K562 (cell line): ENCODE data around the gene GPX7. TPM values are rescaled to one million over a fixed set of nuclear protein-coding genes. Genes with fewer than 3 reads are reported as not detected.

Experiments
- ATAC-seq: fragments of 200-7000 bp; cut with Tn5 transposase; 3 replicates; pipeline ENCODE4 v1.9.1; 2020; ENCODE audit warnings: moderate library complexity
- BruUV-seq: library from RNA; stranded (reverse); fragments of 400-500 nt; replicated peaks from 2 replicates; lab custom pipeline; 2021; lab: Mats Ljungman, UMichigan
- CTCF ChIA-PET: fragments of 300-600 bp; formaldehyde crosslinking; extraction: SDS; loops from one replicate; lab custom pipeline; 2021; ENCODE audit warnings: low intra/inter-chr PET ratio; lab: Yijun Ruan, JAX
- POLR2A ChIA-PET: fragments of 300-600, 350-650 bp; sonication (Branson Sonifier 250); formaldehyde crosslinking; extraction: SDS; loops from one replicate; lab custom pipeline; 2021; ENCODE audit warnings: antibody characterized with exemption, inconsistent platforms; lab: Yijun Ruan, JAX
- DNase-seq, 4 experiments: peaks; one replicate each; pipeline versions ENCODE4 v3.0.0 to v3.0.0-alpha.2; 2011 to 2018; ENCODE audit warnings: low spot score in 3 of 4, mixed read lengths in 3 of 4; ENCODE audit errors: extremely low read depth in 1 of 4
- FAIRE-seq: peaks from 2 replicates; lab custom pipeline; 2011; peaks lifted over from hg19 to GRCh38; lab: Jason Lieb, UNC
- H2AFZ ChIP-seq: 2 replicates; pipeline ENCODE4 v1.6.0; 2011; ENCODE audit warnings: low read depth, low read length, control low read depth, inconsistent platforms
- H3K27ac ChIP-seq: fragments of 200-600 bp; 3 replicates; pipeline ENCODE4 v1.8.0; 2011; ENCODE audit warnings: low read depth, mild to moderate bottlenecking, control low read depth, inconsistent platforms, low read length, moderate library complexity, mixed read lengths; ENCODE audit errors: extremely low read depth
- H3K27me3 ChIP-seq, 2 experiments: fragments of 300-600 bp in 1 of 2; 2 replicates in 1 of 2; 3 replicates in 1 of 2; pipeline versions ENCODE4 v1.6.0 to v1.8.0; 2011; ENCODE audit warnings: inconsistent platforms in 2 of 2, low read length in 2 of 2, mild to moderate bottlenecking in 1 of 2, mixed read lengths in 1 of 2, moderate library complexity in 1 of 2; ENCODE audit not compliant: control insufficient read depth in 2 of 2, insufficient read depth in 2 of 2
- H3K36me3 ChIP-seq: fragments of 300-600 bp; 3 replicates; pipeline ENCODE4 v1.8.0; 2011; ENCODE audit warnings: mild to moderate bottlenecking, low read length, inconsistent platforms; ENCODE audit not compliant: control insufficient read depth, insufficient read depth
- H3K4me1 ChIP-seq, 2 experiments: fragments of 200-600 bp in 1 of 2; replicated peaks in 1 of 2; 2 replicates in 1 of 2; 3 replicates in 1 of 2; pipeline versions ENCODE4 v1.5.1 to v1.8.0; 2011; ENCODE audit warnings: inconsistent platforms in 2 of 2, low read length in 2 of 2, mild to moderate bottlenecking in 1 of 2, mixed read lengths in 1 of 2, moderate library complexity in 1 of 2; ENCODE audit not compliant: control insufficient read depth in 2 of 2, insufficient read depth in 2 of 2
- H3K4me2 ChIP-seq: 2 replicates; pipeline ENCODE4 v1.6.1; 2011; ENCODE audit warnings: low read length, control low read depth, inconsistent platforms, mixed read lengths; ENCODE audit not compliant: insufficient read depth
- H3K4me3 ChIP-seq: fragments of 200-600 bp; sonication (generic), shearing (Covaris generic); 2 replicates; pipeline ENCODE4 v1.5.1; 2016; ENCODE audit warnings: control low read depth, inconsistent platforms
- H3K79me2 ChIP-seq: fragments of 200-600 bp; 3 replicates; pipeline ENCODE4 v1.8.0; 2011; ENCODE audit warnings: low read length, inconsistent platforms; ENCODE audit not compliant: control insufficient read depth, insufficient read depth
- H3K9ac ChIP-seq, 2 experiments: 2 replicates each; pipeline versions ENCODE4 v1.6.0 to v1.6.1; 2011; ENCODE audit warnings: low read depth in 2 of 2, low read length in 2 of 2, control low read depth in 1 of 2, inconsistent platforms in 1 of 2, mild to moderate bottlenecking in 1 of 2, mixed read lengths in 1 of 2; ENCODE audit not compliant: insufficient read depth in 1 of 2
- H3K9me1 ChIP-seq: one replicate; pipeline ENCODE4 v1.6.0; 2011; ENCODE audit warnings: inconsistent platforms, mild to moderate bottlenecking, low read length, moderate library complexity; ENCODE audit not compliant: control insufficient read depth, insufficient read depth
- H3K9me3 ChIP-seq: replicated peaks from 2 replicates; pipeline ENCODE4 v1.5.1; 2011; ENCODE audit warnings: low read depth, low read length, inconsistent platforms; ENCODE audit not compliant: control insufficient read depth, insufficient read depth
- H4K20me1 ChIP-seq: replicated peaks from 2 replicates; pipeline ENCODE4 v1.6.1; 2011; ENCODE audit warnings: low read length, inconsistent platforms, mixed read lengths; ENCODE audit not compliant: control insufficient read depth, insufficient read depth
- MAFG ChIP-seq: fragments of 450-650 bp; conservative IDR thresholded peaks from 2 replicates; pipeline ENCODE4 v1.6.1; 2016; ENCODE audit warnings: missing genetic modification characterization, missing compliant biosample characterization
- YY1 ChIP-seq, 3 experiments: IDR thresholded peaks; 2 replicates each; pipeline ENCODE4 v1.6.1; 2011; ENCODE audit warnings: low read length in 2 of 3, mild to moderate bottlenecking in 2 of 3, moderate library complexity in 2 of 3, borderline replicate concordance in 1 of 3, control low read depth in 1 of 3, low read depth in 1 of 3; ENCODE audit not compliant: insufficient read depth in 3 of 3, insufficient replicate concordance in 2 of 3, control insufficient read depth in 1 of 3, insufficient read length in 1 of 3; ENCODE audit errors: extremely low read depth in 1 of 3
- ZNF217 ChIP-seq: sonication (generic); formaldehyde crosslinking; IDR thresholded peaks from 2 replicates; pipeline ENCODE4 v1.8.0; 2022; ENCODE audit warnings: mild to moderate bottlenecking, missing genetic modification reagents
- ZNF384 ChIP-seq: IDR thresholded peaks from 2 replicates; pipeline ENCODE4 v1.6.1; 2012; ENCODE audit warnings: low read depth, low read length, improper control_type of control experiment
- ZNF592 ChIP-seq: fragments of 450-650 bp; IDR thresholded peaks from 2 replicates; pipeline ENCODE4 v1.6.1; 2017; ENCODE audit warnings: antibody characterized with exemption, mild to moderate bottlenecking
- WGBS: fragments of 100-300 bp; shearing (Covaris generic); methylation state at CpG from one replicate; pipeline ENCODE4 v1.1.6; 2016; ENCODE audit warnings: low coverage, mixed read lengths; ENCODE audit not compliant: insufficient coverage; ENCODE audit errors: missing lambda C conversion rate; 5-methylcytosine and 5-hydroxymethylcytosine counted together
- in situ Hi-C: fragments of 300-500 bp; cut with MboI; formaldehyde crosslinking; loops from 4 replicates; pipeline ENCODE4 v1.15.0; 2018; ENCODE audit warnings: inconsistent platforms, mixed read lengths
- intact Hi-C: fragments of 100-400 bp; cut with micrococcal nuclease; formaldehyde crosslinking; loops from 2 replicates; pipeline ENCODE4 v1.14.2; 2022
- polyA plus RNA-seq, 8 experiments: library from polyadenylated mRNA; depleted of rRNA in 4 of 8; stranded (reverse) in 5 of 8; unstranded in 3 of 8; fragments of >200 nt; fragmentation: Nextera tagmentation in 2 of 8; fragmentation: Illumina TruSeq in 1 of 8; extraction: Ambion mirVana in 2 of 8; extraction: Trizol in 1 of 8; gene quantifications; 2 replicates each; pipeline versions ENCODE4 v1.2.1 to v1.2.3, GENCODE V29; 2011 to 2014; ENCODE audit warnings: inconsistent platforms in 1 of 8, missing spikeins in 1 of 8
- total RNA-seq, 7 experiments: library from RNA; depleted of rRNA in 6 of 7; stranded (reverse); fragments of >200 nt in 6 of 7; fragmentation: Illumina TruSeq in 2 of 7; extraction: Trizol in 2 of 7; gene quantifications; 2 replicates each; pipeline versions ENCODE4 v1.2.1 to v1.2.3, GENCODE V29; 2011 to 2021; ENCODE audit warnings: low replicate concordance in 1 of 7

Gene GPX7
- total and polyA plus RNA-seq, 9 of the 15 experiments (the other 6 are each of a cell fraction or from before 2014, with no cell fraction given): 0.08 TPM; not detected in 8

DNA sequence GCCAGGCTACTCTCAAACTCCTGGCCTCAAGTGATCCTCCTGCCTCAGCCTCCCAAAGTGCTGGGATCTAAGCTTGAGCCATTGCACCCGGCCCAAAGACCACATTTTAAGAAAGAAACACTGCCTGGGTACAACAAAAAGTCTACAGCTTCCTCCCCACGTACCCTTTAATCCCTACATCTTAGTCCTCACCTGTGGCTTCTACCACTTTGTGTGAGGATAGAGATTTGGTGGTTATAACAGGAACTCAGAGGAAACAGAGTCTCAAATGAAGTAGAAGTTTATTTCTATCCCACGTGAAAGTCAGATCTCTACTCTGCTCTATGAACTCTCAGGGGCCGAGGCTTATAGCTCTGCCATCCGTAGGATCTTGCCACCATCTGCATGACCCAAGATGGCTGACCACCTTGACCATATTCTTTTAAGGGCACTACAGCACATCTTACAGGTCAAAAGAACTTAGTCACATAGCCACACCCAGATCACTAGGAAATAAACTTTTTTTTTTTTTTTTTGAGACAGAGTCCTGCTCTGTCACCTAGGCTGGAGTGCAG, 13.4 kb downstream of the GPX7 start:
- 53% methylated on average over 5 of the region's 5 CpGs for WGBS
- peaks cover 28 to 36% of the 10 kb centered on the region in 2 experiments; a peak in 4 of 5 replicates for H3K4me1 ChIP-seq
- no peaks in the 10 kb centered on the region for H4K20me1 ChIP-seq
- H3K79me2 ChIP-seq: no peaks in the 10 kb centered on the region
- CTCF ChIA-PET: no interaction called here
- BruUV-seq: no TSS peak
- H3K9me1 ChIP-seq: no peaks in the 10 kb centered on the region
- no peak overlapping the region for H3K4me3 ChIP-seq
- no peak overlapping the region for H3K9ac ChIP-seq
- POLR2A ChIA-PET: interaction anchor here (0.6 to 2.5 kb wide), 3 partner anchors 11 to 30 kb away, joined by 3 to 13 read pairs (median 4); no protein-coding TSS in a partner anchor
- FAIRE-seq: no peak
- no peak; the same call in 2 of the 3 replicates for ATAC-seq
- no peak overlapping the region for H3K27ac ChIP-seq
- no peak overlapping the region for H3K4me2 ChIP-seq
- TF ChIP-seq YY1 (IDR thresholded peaks at IDR 0.05; ENCODE audit: borderline replicate concordance in 1 of 3, control insufficient read depth in 1 of 3, extremely low read depth in 1 of 3, insufficient read depth in 3 of 3, insufficient read length in 1 of 3, insufficient replicate concordance in 2 of 3, low read depth in 1 of 3, low read length in 2 of 3) (peak in 1 of 3 experiments; percentile 75), ZNF217 (CRISPR knock-in tag) (no peak), MAFG (tag) (no peak), ZNF592 (peak; percentile 58; the same call in 1 of the 2 replicates), ZNF384 (peak; percentile 48)
- TF ChIP-seq, all 486 proteins: peak for 3
- Histone ChIP-seq H3K27me3 (no peaks in the 10 kb centered on the region), H3K36me3 (no peaks in the 10 kb centered on the region), H2AFZ (peak overlapping the region; percentile 62), H3K9me3 (no peaks in the 10 kb centered on the region)
- no peak for DNase-seq
- intact Hi-C loops (no loop called here), in situ Hi-C loops (no loop called here)
